GM19467 (cell line): Measurements from ENCODE around the gene LRP2.

Experiments
- ATAC-seq: cut with Tn5 transposase; IDR thresholded peaks from one replicate; pipeline ENCODE4 v1.9.1; 2021; ENCODE audit warnings: mild to moderate bottlenecking, moderate library complexity; ENCODE audit not compliant: unreplicated experiment

Gene LRP2

GRCh38 chr2:169094676-169095075 is 267.7 kb downstream of the LRP2 start:
- ATAC-seq = no peak

DNA sequence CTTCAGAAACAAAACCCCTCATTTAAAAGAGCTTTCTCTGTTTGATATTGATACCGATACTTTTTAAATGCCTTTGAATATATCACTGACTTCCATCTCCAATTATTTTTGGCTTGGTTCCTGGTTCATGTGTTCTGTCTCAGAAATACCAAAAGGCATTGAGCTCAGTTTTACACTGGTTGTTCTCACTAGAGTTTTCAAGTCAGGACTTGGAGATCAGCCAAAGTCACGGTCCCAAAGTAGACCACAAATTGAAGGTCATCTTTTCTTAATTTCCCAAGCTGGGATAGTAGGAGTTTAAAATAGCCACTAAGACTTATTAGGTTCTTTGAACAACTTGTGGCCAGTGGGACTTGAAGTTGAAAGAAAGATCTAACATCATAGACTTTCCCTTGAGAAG is 268.8 kb downstream of the LRP2 start:
- ATAC-seq = no peak

GRCh38 chr2:169091761-169092519 is 270.4 kb downstream of the LRP2 start:
- ATAC-seq = no peak

DNA sequence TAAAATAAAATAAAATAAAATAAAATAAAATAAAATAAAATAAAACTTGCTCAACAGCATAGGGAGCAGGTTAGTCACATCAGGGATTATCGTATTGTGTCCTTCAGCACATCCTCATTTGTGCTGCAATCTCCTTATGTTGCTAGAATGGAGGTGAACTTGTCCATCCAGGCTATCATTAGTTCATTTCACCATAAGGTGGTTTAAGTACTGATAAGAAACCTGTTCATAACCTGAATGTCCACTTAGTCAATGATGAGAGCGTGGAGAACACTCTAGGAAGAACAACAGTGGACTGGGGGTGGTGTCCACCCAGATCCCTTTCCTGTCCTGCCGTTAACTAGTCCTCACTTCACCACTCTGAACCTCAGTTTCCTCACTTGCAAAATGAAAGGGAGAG is 271.1 kb downstream of the LRP2 start:
- ATAC-seq = no peak

DNA sequence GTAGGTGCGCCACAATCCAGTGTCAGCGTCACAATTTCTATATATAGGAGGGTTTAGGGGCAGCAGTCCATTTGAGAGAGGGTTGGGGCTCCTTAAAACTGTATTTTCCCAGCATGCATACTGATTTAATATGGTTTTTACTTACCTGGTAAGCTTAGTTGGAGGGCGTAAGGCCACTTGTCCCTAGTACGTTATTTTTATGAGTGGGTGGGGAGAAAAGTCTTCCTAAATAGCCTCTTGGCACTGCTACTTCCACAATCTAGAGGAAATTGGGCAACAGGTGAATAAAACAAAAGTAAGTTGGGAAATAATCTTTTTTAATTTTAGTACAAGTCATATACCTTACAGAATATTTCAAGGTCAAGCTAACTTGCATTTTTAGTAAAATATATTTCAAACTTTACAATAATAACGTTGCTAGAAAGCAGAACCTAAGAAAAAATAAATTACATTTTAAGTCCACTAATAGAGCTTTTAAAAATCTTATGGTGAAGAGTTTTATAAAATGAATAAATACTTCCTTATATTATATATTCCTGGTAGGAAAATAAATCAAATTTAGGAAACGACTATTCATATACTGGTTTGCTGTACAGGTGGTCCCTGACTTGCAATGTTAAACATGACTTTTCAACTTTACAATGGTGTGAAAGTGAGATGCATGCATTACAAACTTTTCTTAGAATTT is 272.1 kb downstream of the LRP2 start:
- ATAC-seq = no peak

GRCh38 chr2:169089182-169089581 is 273.2 kb downstream of the LRP2 start:
- ATAC-seq = no peak

DNA sequence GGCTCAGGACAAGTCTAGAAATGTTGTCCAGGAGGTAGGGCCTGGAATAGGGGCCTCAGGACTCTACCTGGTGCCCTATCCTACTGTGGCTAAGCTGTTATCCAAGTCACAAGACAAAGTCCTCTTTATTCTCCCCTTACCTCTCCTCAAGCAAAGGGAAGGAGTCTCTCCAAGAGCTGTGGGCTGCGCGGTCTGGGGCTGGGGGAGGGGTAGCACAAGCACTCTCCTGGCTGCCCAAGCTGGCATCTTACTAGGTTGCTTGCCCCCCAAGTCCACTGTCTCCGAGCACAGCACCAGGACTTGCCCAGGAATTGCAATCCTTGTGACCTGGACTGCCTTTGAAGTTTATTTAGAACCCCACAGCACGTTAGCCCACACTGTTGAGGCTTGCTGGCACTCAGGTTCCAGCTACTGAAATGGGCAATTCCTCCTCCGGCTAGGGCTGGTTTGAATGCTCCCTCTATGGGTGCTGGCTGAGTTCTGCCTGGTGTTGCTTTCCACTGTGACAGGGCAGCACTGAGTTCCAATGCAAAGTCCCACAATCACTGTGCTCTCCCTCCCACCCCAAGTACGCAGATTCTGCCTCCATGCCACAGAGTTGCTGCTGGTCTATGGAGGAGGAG is 274.5 kb downstream of the LRP2 start:
- no peak for ATAC-seq

- no peak for ATAC-seq
Measured at GRCh38 chr2:169086893-169087467, 275.4 kb downstream of the LRP2 start.

- no peak for ATAC-seq
Measured at GRCh38 chr2:169082995-169083394, 279.3 kb downstream of the LRP2 start.

GRCh38 chr2:169081551-169081950 is 280.8 kb downstream of the LRP2 start:
- no peak for ATAC-seq

GRCh38 chr2:169080250-169081069 is 281.9 kb downstream of the LRP2 start:
- ATAC-seq = peak; percentile 81

DNA sequence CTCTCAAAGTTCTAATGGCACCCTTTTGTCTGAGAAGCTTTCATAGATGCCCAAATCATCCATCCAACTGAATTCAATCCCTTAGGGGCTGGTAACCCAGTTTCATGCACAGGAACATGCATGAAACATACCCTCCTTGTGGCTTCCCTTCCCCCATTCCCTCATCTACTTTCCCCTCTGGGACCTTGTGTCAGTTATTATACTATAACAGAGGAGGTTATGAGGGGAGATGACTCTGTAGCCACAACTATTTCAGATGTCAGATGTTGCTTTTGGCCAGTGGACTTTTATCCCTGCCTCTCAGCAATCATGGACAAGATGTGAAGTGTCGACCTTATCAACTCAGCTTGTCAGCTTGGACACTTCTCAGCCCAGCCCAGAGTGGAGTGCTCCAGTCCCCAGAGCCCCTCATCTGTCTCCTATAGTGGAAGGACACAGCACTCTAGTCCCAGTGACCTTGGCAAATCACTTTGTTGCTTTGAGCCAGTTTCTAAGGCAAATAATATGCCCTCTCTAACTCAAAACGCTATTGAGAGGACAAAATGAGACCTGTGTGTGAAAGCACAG is 284.6 kb downstream of the LRP2 start:
- no peak for ATAC-seq
